B cell (primary cell): Measurements from ENCODE around the gene SEMA3B. TPM values are rescaled to one million over a fixed set of nuclear protein-coding genes. Genes with fewer than 3 reads are reported as not detected.

Experiments
- ATAC-seq: fragments of 200-7000 bp; cut with Tn5 transposase; one replicate; pipeline ENCODE4 v1.10.0; 2021; ENCODE audit warnings: low read depth, mild to moderate bottlenecking, moderate number of reproducible peaks, moderate library complexity
- CTCF ChIA-PET: fragments of 350-600 bp; sonication (Branson Sonifier 250); formaldehyde crosslinking; loops from one replicate; lab custom pipeline; 2021; ENCODE audit warnings: antibody characterized with exemption, inconsistent platforms; lab: Charles Lee
- POLR2A ChIA-PET: fragments of 350-600 bp; sonication (Branson Sonifier 250); formaldehyde crosslinking; loops from one replicate; lab custom pipeline; 2021; ENCODE audit warnings: antibody characterized with exemption; lab: Charles Lee
- DNase-seq: peaks from one replicate; pipeline ENCODE4 v3.0.0; 2013
- H2AFZ ChIP-seq: 2 replicates; pipeline ENCODE4 v1.6.1; 2012; ENCODE audit warnings: mild to moderate bottlenecking, low read depth, low read length; ENCODE audit not compliant: insufficient read depth, poor library complexity, severe bottlenecking
- H3K27ac ChIP-seq, 2 donors: 1 replicate in 1 of 2; 2 replicates in 1 of 2; pipeline ENCODE4 v1.5.1; 2012 to 2013; ENCODE audit warnings: low read length in 2 of 2, mild to moderate bottlenecking in 2 of 2, moderate library complexity in 1 of 2
- H3K27me3 ChIP-seq, 4 experiments: fragments of 200-600 bp in 1 of 4; sonication (generic) in 1 of 4; replicated peaks in 1 of 4; 1 replicate in 2 of 4; 2 replicates in 2 of 4; pipeline versions ENCODE4 v1.6.1 to v1.7.0; 2013 to 2016; ENCODE audit warnings: low read length in 3 of 4, mild to moderate bottlenecking in 2 of 4, mixed read lengths in 1 of 4, moderate library complexity in 1 of 4; ENCODE audit not compliant: insufficient read depth in 4 of 4, control insufficient read depth in 3 of 4; ENCODE audit errors: control extremely low read depth in 1 of 4
- H3K36me3 ChIP-seq, 2 experiments: replicated peaks in 1 of 2; 1 replicate in 1 of 2; 2 replicates in 1 of 2; pipeline versions ENCODE4 v1.6.1 to v1.7.1; 2013; ENCODE audit warnings: low read length in 1 of 2; ENCODE audit not compliant: insufficient read depth in 2 of 2, control insufficient read depth in 1 of 2; ENCODE audit errors: control extremely low read depth in 1 of 2, extremely low read depth in 1 of 2
- H3K4me1 ChIP-seq, 2 donors: fragments of 200-600 bp in 1 of 2; sonication (generic) in 1 of 2; 1 replicate in 1 of 2; 2 replicates in 1 of 2; pipeline versions ENCODE4 v1.5.1 to v1.6.1; 2013 to 2017; ENCODE audit warnings: low read length in 2 of 2; ENCODE audit not compliant: control insufficient read depth in 2 of 2, insufficient read depth in 2 of 2
- H3K4me2 ChIP-seq: replicated peaks from 2 replicates; pipeline ENCODE3; 2012; ENCODE audit warnings: mild to moderate bottlenecking, low read depth, low read length; ENCODE audit not compliant: poor library complexity, severe bottlenecking
- H3K4me3 ChIP-seq, 5 experiments: fragments of 200-600 bp in 1 of 5; sonication (generic) in 1 of 5; 1 replicate in 3 of 5; 2 replicates in 2 of 5; pipeline versions ENCODE4 v1.5.1 to v1.7.0; 2011 to 2016; ENCODE audit warnings: low read length in 4 of 5, mild to moderate bottlenecking in 4 of 5, low read depth in 2 of 5, control low read depth in 1 of 5, moderate library complexity in 1 of 5; ENCODE audit not compliant: insufficient read depth in 1 of 5; ENCODE audit errors: control extremely low read depth in 1 of 5, extremely low read depth in 1 of 5
- H3K79me2 ChIP-seq: fragments of 200-600 bp; sonication (generic); one replicate; pipeline ENCODE4 v1.6.0; 2016; ENCODE audit warnings: low read length; ENCODE audit not compliant: control insufficient read depth, insufficient read depth
- H3K9ac ChIP-seq: fragments of 200-600 bp; sonication (generic); 2 replicates; pipeline ENCODE4 v1.6.1; 2017; ENCODE audit warnings: mild to moderate bottlenecking, low read length, moderate library complexity
- H3K9me3 ChIP-seq, 3 donors: one replicate each; pipeline versions ENCODE4 v1.6.1 to v1.7.1; 2013; ENCODE audit warnings: low read length in 2 of 3; ENCODE audit not compliant: control insufficient read depth in 2 of 3, insufficient read depth in 1 of 3; ENCODE audit errors: control extremely low read depth in 1 of 3
- H4K20me1 ChIP-seq: 2 replicates; pipeline ENCODE4 v1.6.0; 2012; ENCODE audit warnings: mild to moderate bottlenecking, low read length; ENCODE audit not compliant: insufficient read depth, control insufficient read depth, poor library complexity, severe bottlenecking
- H3K27ac Mint-ChIP-seq: one replicate; pipeline ENCODE4 v1.8.0; 2021; ENCODE audit warnings: mixed read lengths
- H3K27me3 Mint-ChIP-seq: one replicate; pipeline ENCODE4 v1.8.0; 2021; ENCODE audit warnings: mixed read lengths
- H3K4me1 Mint-ChIP-seq: one replicate; pipeline ENCODE4 v1.8.0; 2021; ENCODE audit warnings: mixed read lengths
- H3K4me3 Mint-ChIP-seq: one replicate; pipeline ENCODE4 v1.8.0; 2021; ENCODE audit warnings: mixed read lengths
- H3K9me3 Mint-ChIP-seq: one replicate; pipeline ENCODE4 v1.8.0; 2022; ENCODE audit warnings: mixed read lengths; ENCODE audit not compliant: insufficient read depth
- EZH2 ChIP-seq: IDR thresholded peaks from 2 replicates; pipeline ENCODE4 v1.6.1; 2012; ENCODE audit warnings: borderline replicate concordance, low read depth, mild to moderate bottlenecking, moderate library complexity, low read length; ENCODE audit not compliant: insufficient read depth, poor library complexity, severe bottlenecking
- WGBS: methylation state at CpG from one replicate; pipeline ENCODE4 v1.1.5; 2013; ENCODE audit warnings: missing lambda C conversion rate; ENCODE audit not compliant: insufficient coverage; 5-methylcytosine and 5-hydroxymethylcytosine counted together
- intact Hi-C: fragments of 100-400 bp; cut with micrococcal nuclease; formaldehyde crosslinking; loops from one replicate; pipeline ENCODE4 v1.10.0; 2022
- polyA plus RNA-seq: library from polyadenylated mRNA; depleted of rRNA; stranded (reverse); fragments of >200 nt; gene quantifications from 2 replicates; pipeline ENCODE4 v1.2.3, GENCODE V29; 2012
- total RNA-seq, 2 donors: library from RNA; stranded (reverse); fragments of 120-200 nt in 1 of 2; gene quantifications; 1 replicate in 1 of 2; 2 replicates in 1 of 2; pipeline versions ENCODE4 v1.2.3 to v1.2.4, GENCODE V29; 2013 to 2022
- TF ChIP-seq, protein P1 (sequence below): fragments of 200-600 bp; IDR thresholded peaks from one replicate; pipeline ENCODE4 v1.8.0; 2022; ENCODE audit warnings: antibody characterized with exemption, mild to moderate bottlenecking

SEMA3B gene
- total and polyA plus RNA-seq, 2 donors (not counting 1 experiment from before 2014, with no cell fraction given) = 0.34 to 0.52 TPM

DNA sequence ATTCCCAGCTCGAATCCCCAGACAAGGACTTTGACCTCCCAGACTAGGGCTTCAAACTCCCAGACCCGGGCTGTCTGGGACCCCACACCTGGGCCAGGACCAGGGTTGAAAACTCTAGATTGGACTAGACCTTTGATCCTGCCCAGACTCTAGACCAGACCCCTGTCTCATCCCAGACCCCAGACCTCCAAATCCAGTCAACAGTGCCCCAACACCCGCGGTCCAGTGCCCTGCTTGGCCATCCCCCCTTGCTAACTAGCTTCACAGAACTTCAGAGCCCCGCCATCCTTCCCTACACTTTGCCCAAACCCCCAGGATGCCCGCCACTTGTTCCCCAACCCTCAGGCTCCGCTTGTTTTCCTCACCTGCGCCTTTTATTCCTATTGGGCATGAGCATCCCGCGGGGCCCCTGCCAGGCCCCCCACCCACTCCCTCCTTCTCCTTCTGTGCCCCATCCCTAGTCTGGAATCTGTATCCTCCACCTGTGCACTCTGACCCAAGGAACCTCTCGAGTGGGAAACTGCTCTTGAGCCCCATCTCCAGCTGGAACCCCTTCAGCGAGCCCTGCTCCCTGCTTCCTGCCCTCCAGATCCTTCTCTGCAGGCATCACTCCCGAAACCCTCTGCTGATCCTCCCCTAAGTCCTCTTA, 32.3 kb upstream of the SEMA3B start:
- Histone ChIP-seq H4K20me1 (peaks cover 52% of the 10 kb centered on the region), H3K9ac (peak overlapping the region; percentile 78), H3K79me2 (peaks cover 92% of the 10 kb centered on the region), H3K4me3 (peak overlapping the region; percentile 70 to 100 (median 95)), H3K4me1 (peaks cover 43 to 50% of the 10 kb centered on the region in 2 donors), H3K27me3 (no peaks in the 10 kb centered on the region), H3K9me3 (no peaks in the 10 kb centered on the region), H3K27ac (peak overlapping the region; percentile 65 to 91), H3K36me3 (peaks cover 0 to 24% of the 10 kb centered on the region in 2 experiments), H2AFZ (peak overlapping the region; percentile 71), H3K4me2 (peak overlapping the region; percentile 97)
- Mint-ChIP-seq H3K9me3 (no peaks in the 10 kb centered on the region), H3K4me3 (peak overlapping the region; percentile 97), H3K27ac (peak overlapping the region; percentile 97), H3K27me3 (no peaks in the 10 kb centered on the region), H3K4me1 (peaks cover 55% of the 10 kb centered on the region)
- DNase-seq (no peak), ATAC-seq (no peak)
- intact Hi-C loops = loop anchor here (2.0 to 10.0 kb wide), 6 partner anchors 62 to 1519 kb away; partner anchors contain the start of genes APEH, HYAL2, HYAL3 and IP6K2
- 2% methylated on average over 13 of the region's 13 CpGs for WGBS
- ChIA-PET CTCF (interaction anchor here (1.2 to 27.3 kb wide), 4 partner anchors 3 to 43 kb away, joined by 5 to 596 read pairs (median 302); partner anchors contain the start of gene GNAI2), POLR2A (interaction anchor here (0.5 to 2.1 kb wide), 3 partner anchors 8 to 70 kb away, joined by 3 to 13 read pairs (median 11); no protein-coding TSS in a partner anchor)
- TF ChIP-seq, protein P1, sequence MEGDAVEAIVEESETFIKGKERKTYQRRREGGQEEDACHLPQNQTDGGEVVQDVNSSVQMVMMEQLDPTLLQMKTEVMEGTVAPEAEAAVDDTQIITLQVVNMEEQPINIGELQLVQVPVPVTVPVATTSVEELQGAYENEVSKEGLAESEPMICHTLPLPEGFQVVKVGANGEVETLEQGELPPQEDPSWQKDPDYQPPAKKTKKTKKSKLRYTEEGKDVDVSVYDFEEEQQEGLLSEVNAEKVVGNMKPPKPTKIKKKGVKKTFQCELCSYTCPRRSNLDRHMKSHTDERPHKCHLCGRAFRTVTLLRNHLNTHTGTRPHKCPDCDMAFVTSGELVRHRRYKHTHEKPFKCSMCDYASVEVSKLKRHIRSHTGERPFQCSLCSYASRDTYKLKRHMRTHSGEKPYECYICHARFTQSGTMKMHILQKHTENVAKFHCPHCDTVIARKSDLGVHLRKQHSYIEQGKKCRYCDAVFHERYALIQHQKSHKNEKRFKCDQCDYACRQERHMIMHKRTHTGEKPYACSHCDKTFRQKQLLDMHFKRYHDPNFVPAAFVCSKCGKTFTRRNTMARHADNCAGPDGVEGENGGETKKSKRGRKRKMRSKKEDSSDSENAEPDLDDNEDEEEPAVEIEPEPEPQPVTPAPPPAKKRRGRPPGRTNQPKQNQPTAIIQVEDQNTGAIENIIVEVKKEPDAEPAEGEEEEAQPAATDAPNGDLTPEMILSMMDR = no peak
- TF ChIP-seq EZH2 = no peak
